PFSK-1 (cell line): ENCODE results near the gene TMEM253.

Experiments used
- POLR2AphosphoS5 ChIP-seq: IDR thresholded peaks from 2 replicates; pipeline ENCODE4 v1.6.1; 2012; ENCODE audit warnings: low read depth, mild to moderate bottlenecking, control low read depth, low read length, moderate library complexity
- SIN3A ChIP-seq: IDR thresholded peaks from 2 replicates; pipeline ENCODE4 v1.6.1; 2012; ENCODE audit warnings: mild to moderate bottlenecking, low read length, moderate library complexity, borderline replicate concordance; ENCODE audit not compliant: insufficient read depth
- TAF1 ChIP-seq: IDR thresholded peaks from 2 replicates; pipeline ENCODE4 v1.6.1; 2012; ENCODE audit warnings: low read length, control low read depth, borderline replicate concordance; ENCODE audit not compliant: insufficient read depth

DNA sequence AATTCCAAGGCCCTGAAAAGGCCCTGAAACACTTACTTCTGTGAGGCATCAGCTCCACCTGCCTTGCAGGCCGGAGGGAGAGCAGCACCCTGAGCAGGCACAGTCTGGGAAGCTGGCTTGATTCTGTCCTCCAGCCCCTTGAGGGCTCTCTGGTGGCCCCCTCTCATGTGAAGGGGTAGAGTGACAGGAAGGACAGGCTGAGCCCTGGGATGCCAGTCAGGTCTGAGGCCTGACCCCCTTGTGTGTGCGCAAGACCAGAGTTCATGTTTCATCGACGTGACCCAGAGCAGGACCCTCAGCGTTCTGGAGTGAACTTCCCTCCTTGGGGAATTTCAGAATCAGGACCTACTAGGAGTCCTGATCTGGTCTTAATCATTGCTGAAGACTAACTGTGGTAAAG, 42.0 kb upstream of the TMEM253 start:
- TF ChIP-seq POLR2AphosphoS5 (no peak), SIN3A (no peak), TAF1 (no peak)
